CD14-positive monocyte (primary cell): Measurements from ENCODE around the gene SPATA16. TPM values are rescaled to one million over a fixed set of nuclear protein-coding genes. Genes with fewer than 3 reads are reported as not detected.

Source experiments
- DNase-seq, 3 donors: peaks; one replicate each; pipeline ENCODE4 v3.0.0-alpha.2; 2011 to 2022
- H2AFZ ChIP-seq: 2 replicates; pipeline ENCODE4 v1.6.0; 2012; ENCODE audit warnings: mild to moderate bottlenecking, low read depth, low read length, inconsistent platforms; ENCODE audit not compliant: insufficient read depth, poor library complexity, severe bottlenecking
- H3K27ac ChIP-seq, 2 donors: 1 replicate in 1 of 2; 2 replicates in 1 of 2; pipeline ENCODE4 v1.5.1; 2012 to 2013; ENCODE audit warnings: low read length in 2 of 2, control low read depth in 1 of 2, inconsistent platforms in 1 of 2, low read depth in 1 of 2, mild to moderate bottlenecking in 1 of 2
- H3K27me3 ChIP-seq, 2 donors: one replicate each; pipeline versions ENCODE4 v1.6.0 to v1.6.1; 2011 to 2013; ENCODE audit warnings: low read length in 2 of 2; ENCODE audit not compliant: control insufficient read depth in 2 of 2, insufficient read depth in 2 of 2
- H3K36me3 ChIP-seq, 2 donors: replicated peaks in 1 of 2; 1 replicate in 1 of 2; 2 replicates in 1 of 2; pipeline versions ENCODE4 v1.5.1 to v1.6.1; 2012 to 2013; ENCODE audit warnings: low read length in 2 of 2, control low read depth in 1 of 2, inconsistent platforms in 1 of 2, mild to moderate bottlenecking in 1 of 2; ENCODE audit not compliant: insufficient read depth in 2 of 2, control insufficient read depth in 1 of 2
- H3K4me1 ChIP-seq, 2 donors: 1 replicate in 1 of 2; 2 replicates in 1 of 2; pipeline versions ENCODE4 v1.5.1 to v1.6.1; 2012 to 2013; ENCODE audit warnings: low read length in 2 of 2, control low read depth in 1 of 2, inconsistent platforms in 1 of 2, mild to moderate bottlenecking in 1 of 2, moderate library complexity in 1 of 2; ENCODE audit not compliant: insufficient read depth in 2 of 2, control insufficient read depth in 1 of 2
- H3K4me2 ChIP-seq: replicated peaks from 2 replicates; pipeline ENCODE3; 2012; ENCODE audit warnings: low read length, moderate library complexity, mild to moderate bottlenecking; ENCODE audit not compliant: poor library complexity, severe bottlenecking; ENCODE audit errors: extremely low read depth
- H3K4me3 ChIP-seq, 3 experiments: fragments of 200-600 bp in 1 of 3; sonication (generic) in 1 of 3; replicated peaks in 1 of 3; 1 replicate in 2 of 3; 2 replicates in 1 of 3; pipeline ENCODE4 v1.5.1; 2011 to 2013; ENCODE audit warnings: low read length in 3 of 3, mild to moderate bottlenecking in 3 of 3, control low read depth in 2 of 3, low read depth in 2 of 3, inconsistent platforms in 1 of 3, moderate library complexity in 1 of 3
- H3K79me2 ChIP-seq: 2 replicates; pipeline ENCODE4 v1.6.0; 2012; ENCODE audit warnings: mild to moderate bottlenecking, control low read depth, inconsistent platforms, low read length, moderate library complexity; ENCODE audit not compliant: insufficient read depth
- H3K9ac ChIP-seq: 2 replicates; pipeline ENCODE4 v1.6.0; 2017; ENCODE audit warnings: low read length, mild to moderate bottlenecking; ENCODE audit not compliant: insufficient read depth, poor library complexity, severe bottlenecking
- H3K9me3 ChIP-seq, 2 donors: replicated peaks in 1 of 2; 1 replicate in 1 of 2; 2 replicates in 1 of 2; pipeline versions ENCODE4 v1.5.1 to v1.6.1; 2012 to 2013; ENCODE audit warnings: low read length in 2 of 2, control low read depth in 1 of 2; ENCODE audit not compliant: control insufficient read depth in 1 of 2, insufficient read depth in 1 of 2
- H4K20me1 ChIP-seq: 2 replicates; pipeline ENCODE4 v1.6.0; 2012; ENCODE audit warnings: mild to moderate bottlenecking, low read length, control low read depth, moderate library complexity; ENCODE audit not compliant: insufficient read depth
- H3K27ac Mint-ChIP-seq, 7 donors: one replicate each; pipeline ENCODE4 v1.8.0; 2020; ENCODE audit warnings: mild to moderate bottlenecking in 7 of 7, mixed read lengths in 7 of 7, moderate library complexity in 6 of 7, inconsistent platforms in 2 of 7
- H3K27me3 Mint-ChIP-seq, 3 donors: one replicate each; pipeline ENCODE4 v1.8.0; 2021 to 2022; ENCODE audit warnings: low read depth in 3 of 3, mild to moderate bottlenecking in 3 of 3, mixed read lengths in 3 of 3, moderate library complexity in 3 of 3, inconsistent platforms in 1 of 3
- H3K36me3 Mint-ChIP-seq, 2 donors: one replicate each; pipeline ENCODE4 v1.8.0; 2020; ENCODE audit warnings: mixed read lengths in 2 of 2, inconsistent platforms in 1 of 2, mild to moderate bottlenecking in 1 of 2
- H3K4me1 Mint-ChIP-seq: one replicate; pipeline ENCODE4 v1.8.0; 2020; ENCODE audit warnings: mild to moderate bottlenecking, mixed read lengths
- H3K4me3 Mint-ChIP-seq, 2 donors: one replicate each; pipeline ENCODE4 v1.8.0; 2020; ENCODE audit warnings: mild to moderate bottlenecking in 2 of 2, mixed read lengths in 2 of 2, moderate library complexity in 1 of 2
- H3K9me3 Mint-ChIP-seq, 7 donors: one replicate each; pipeline ENCODE4 v1.8.0; 2020 to 2022; ENCODE audit warnings: mixed read lengths in 7 of 7, mild to moderate bottlenecking in 6 of 7, moderate library complexity in 6 of 7, inconsistent platforms in 2 of 7
- CTCF ChIP-seq: fragments of 200-600 bp; IDR thresholded peaks from one replicate; pipeline ENCODE4 v1.8.0; 2022; ENCODE audit warnings: antibody characterized with exemption, mild to moderate bottlenecking
- WGBS: methylation state at CpG from one replicate; pipeline ENCODE4 v1.1.5; 2013; ENCODE audit warnings: missing lambda C conversion rate; ENCODE audit not compliant: insufficient coverage; 5-methylcytosine and 5-hydroxymethylcytosine counted together
- intact Hi-C, 2 donors: fragments of 100-400 bp; cut with micrococcal nuclease; formaldehyde crosslinking; loops; one replicate each; pipeline versions ENCODE4 v1.15.0 to v1.15.1; 2023
- polyA plus RNA-seq, 3 donors: library from polyadenylated mRNA; depleted of rRNA in 1 of 3; unstranded in 2 of 3; stranded (reverse) in 1 of 3; fragments of 300-500 nt in 2 of 3; fragments of >200 nt in 1 of 3; fragmentation: Illumina TruSeq in 2 of 3; gene quantifications; 1 replicate in 2 of 3; 2 replicates in 1 of 3; pipeline ENCODE4 v1.2.3, GENCODE V29; 2012 to 2021

Gene SPATA16
- polyA plus RNA-seq, 3 donors: not detected

- Histone ChIP-seq H3K27me3 (no peaks in the 10 kb centered on the region), H3K79me2 (no peaks in the 10 kb centered on the region), H3K27ac (no peak overlapping the region), H3K9me3 (no peaks in the 10 kb centered on the region), H3K4me1 (no peaks in the 10 kb centered on the region), H3K4me3 (no peak overlapping the region), H3K4me2 (no peak overlapping the region), H3K36me3 (no peaks in the 10 kb centered on the region), H2AFZ (no peak overlapping the region), H3K9ac (no peak overlapping the region), H4K20me1 (no peaks in the 10 kb centered on the region)
- H3K27me3 Mint-ChIP-seq: peaks cover 0 to 2% (median 1%) of the 10 kb centered on the region in 3 donors
- H3K36me3 Mint-ChIP-seq: no peaks in the 10 kb centered on the region
- H3K27ac Mint-ChIP-seq: no peak overlapping the region
- H3K4me3 Mint-ChIP-seq: no peak overlapping the region
- WGBS: 100% methylated on average over 1 of the region's 3 CpGs
- no peak for TF ChIP-seq CTCF
- no peaks in the 10 kb centered on the region for H3K4me1 Mint-ChIP-seq
- no peak for DNase-seq
- intact Hi-C loops: no loop called here
- H3K9me3 Mint-ChIP-seq: peaks cover 0 to 4% (median 0%) of the 10 kb centered on the region in 7 donors
Observed at GRCh38 chr3:173128633-173129032, 12.4 kb downstream of the SPATA16 start.

DNA sequence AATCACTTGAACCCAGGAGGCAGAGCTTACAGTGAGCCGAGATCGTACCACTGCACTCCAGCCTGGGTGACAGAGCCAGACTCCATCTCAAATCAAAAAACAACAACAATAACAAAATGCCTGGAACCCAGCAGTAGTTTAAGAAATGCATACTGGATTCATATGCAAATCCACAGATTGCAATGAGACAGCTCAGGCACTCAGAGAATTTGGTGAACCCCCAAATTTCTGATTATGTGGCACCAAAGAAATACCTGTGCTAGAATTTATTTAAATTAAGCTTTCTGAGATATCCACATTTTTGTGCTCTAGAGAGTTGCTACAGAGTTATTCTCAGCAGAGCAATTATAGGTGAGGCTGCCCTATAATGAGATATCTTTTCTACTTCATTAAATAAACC lies 29.7 kb downstream of the SPATA16 start:
- H3K27me3 Mint-ChIP-seq: no peaks in the 10 kb centered on the region
- no peak overlapping the region for H3K4me3 Mint-ChIP-seq
- Histone ChIP-seq H3K4me2 (no peak overlapping the region), H3K36me3 (no peaks in the 10 kb centered on the region), H3K4me3 (no peak overlapping the region), H3K27me3 (no peaks in the 10 kb centered on the region), H3K79me2 (no peaks in the 10 kb centered on the region), H3K4me1 (no peaks in the 10 kb centered on the region), H3K9ac (no peak overlapping the region), H2AFZ (no peak overlapping the region), H3K9me3 (no peaks in the 10 kb centered on the region), H4K20me1 (no peaks in the 10 kb centered on the region), H3K27ac (no peak overlapping the region)
- no peaks in the 10 kb centered on the region for H3K36me3 Mint-ChIP-seq
- no peak for TF ChIP-seq CTCF
- peaks cover 0 to 2% (median 0%) of the 10 kb centered on the region in 7 donors for H3K9me3 Mint-ChIP-seq
- no peaks in the 10 kb centered on the region for H3K4me1 Mint-ChIP-seq
- intact Hi-C loops: no loop called here
- no CpG with 5 or more reads among the region's 2 CpGs for WGBS
- H3K27ac Mint-ChIP-seq: no peak overlapping the region
- DNase-seq: no peak
